Measurements from ENCODE around the gene ITSN2. TPM values are rescaled to one million over a fixed set of nuclear protein-coding genes. Genes with fewer than 3 reads are reported as not detected.
"Not testable (repeated sequence)": the region's sequence is repeated elsewhere in the genome, so short reads cannot be mapped to it uniquely, and the experiment has no call there.

Gene ITSN2
- total RNA-seq, 2 experiments from 2014 or later = 86.8 to 91.3 TPM

GRCh38 chr2:24339098-24339497 lies 21.2 kb downstream of the ITSN2 start:
- ATAC-seq (ENCODE audit: low read depth); H3K9me3 Mint-ChIP-seq; DNase-seq; H3K27ac Mint-ChIP-seq; H3K27me3 Mint-ChIP-seq; H3K4me3 Mint-ChIP-seq: not testable (repeated sequence)
- peaks cover 33% of the 10 kb centered on the region for H3K4me1 Mint-ChIP-seq
- peaks cover 17% of the 10 kb centered on the region for H3K36me3 Mint-ChIP-seq
- POLR2A ChIA-PET = interaction anchor here (1.2 kb wide), 1 partner anchor 20 kb away, joined by 5 read pairs; no protein-coding TSS in a partner anchor

GRCh38 chr2:24337890-24338289 lies 22.4 kb downstream of the ITSN2 start:
- POLR2A ChIA-PET = no interaction called here
- DNase-seq (no peak), ATAC-seq (ENCODE audit: low read depth) (no peak)
- peaks cover 2% of the 10 kb centered on the region for H3K9me3 Mint-ChIP-seq
- no peak overlapping the region for H3K4me3 Mint-ChIP-seq
- H3K36me3 Mint-ChIP-seq = peaks cover 18% of the 10 kb centered on the region
- H3K4me1 Mint-ChIP-seq = peaks cover 32% of the 10 kb centered on the region
- H3K27ac Mint-ChIP-seq = no peak overlapping the region
- H3K27me3 Mint-ChIP-seq = no peaks in the 10 kb centered on the region

GRCh38 chr2:24336811-24337210 lies 23.5 kb downstream of the ITSN2 start:
- Mint-ChIP-seq H3K36me3 (peaks cover 18% of the 10 kb centered on the region), H3K9me3 (peaks cover 2% of the 10 kb centered on the region), H3K4me1 (peaks cover 30% of the 10 kb centered on the region), H3K27ac (no peak overlapping the region), H3K4me3 (no peak overlapping the region), H3K27me3 (no peaks in the 10 kb centered on the region)
- DNase-seq (no peak), ATAC-seq (ENCODE audit: low read depth) (no peak)
- POLR2A ChIA-PET = no interaction called here

GRCh38 chr2:24334245-24334633 lies 26.1 kb downstream of the ITSN2 start:
- Mint-ChIP-seq H3K36me3 (peaks cover 16% of the 10 kb centered on the region), H3K27me3 (no peaks in the 10 kb centered on the region), H3K4me3 (no peak overlapping the region), H3K27ac (no peak overlapping the region), H3K9me3 (peaks cover 2% of the 10 kb centered on the region), H3K4me1 (peaks cover 22% of the 10 kb centered on the region)
- POLR2A ChIA-PET = no interaction called here
- DNase-seq (no peak), ATAC-seq (ENCODE audit: low read depth) (no peak)

GRCh38 chr2:24332791-24333540 lies 27.4 kb downstream of the ITSN2 start:
- H3K4me1 Mint-ChIP-seq = peaks cover 19% of the 10 kb centered on the region
- DNase-seq = no peak
- no peaks in the 10 kb centered on the region for H3K27me3 Mint-ChIP-seq
- POLR2A ChIA-PET = no interaction called here
- peaks cover 12% of the 10 kb centered on the region for H3K36me3 Mint-ChIP-seq
- H3K9me3 Mint-ChIP-seq = peaks cover 2% of the 10 kb centered on the region
- no peak overlapping the region for H3K27ac Mint-ChIP-seq
- no peak overlapping the region for H3K4me3 Mint-ChIP-seq
- no peak for ATAC-seq (ENCODE audit: low read depth)

GRCh38 chr2:24330161-24330560 lies 30.2 kb downstream of the ITSN2 start:
- H3K27ac Mint-ChIP-seq = no peak overlapping the region
- peaks cover 14% of the 10 kb centered on the region for H3K4me1 Mint-ChIP-seq

GRCh38 chr2:24329700-24330099 lies 30.6 kb downstream of the ITSN2 start:
- H3K9me3 Mint-ChIP-seq = no peaks in the 10 kb centered on the region
- DNase-seq (no peak), ATAC-seq (ENCODE audit: low read depth) (no peak)
- peaks cover 14% of the 10 kb centered on the region for H3K4me1 Mint-ChIP-seq
- POLR2A ChIA-PET = no interaction called here
- peaks cover 11% of the 10 kb centered on the region for H3K36me3 Mint-ChIP-seq
- no peak overlapping the region for H3K27ac Mint-ChIP-seq
- H3K27me3 Mint-ChIP-seq = no peaks in the 10 kb centered on the region
- no peak overlapping the region for H3K4me3 Mint-ChIP-seq

More at GRCh38 chr2:24330161-24330560, 30.2 kb downstream of the ITSN2 start:
- DNase-seq (no peak), ATAC-seq (ENCODE audit: low read depth) (no peak)
- H3K4me3 Mint-ChIP-seq = no peak overlapping the region
- no peaks in the 10 kb centered on the region for H3K9me3 Mint-ChIP-seq
- H3K36me3 Mint-ChIP-seq = peaks cover 9% of the 10 kb centered on the region
- H3K27me3 Mint-ChIP-seq = no peaks in the 10 kb centered on the region
- POLR2A ChIA-PET = no interaction called here

GRCh38 chr2:24328010-24328409 lies 32.3 kb downstream of the ITSN2 start:
- Mint-ChIP-seq H3K9me3 (no peaks in the 10 kb centered on the region), H3K4me1 (peaks cover 6% of the 10 kb centered on the region), H3K4me3 (no peak overlapping the region), H3K36me3 (peaks cover 13% of the 10 kb centered on the region), H3K27ac (no peak overlapping the region), H3K27me3 (no peaks in the 10 kb centered on the region)
- DNase-seq (no peak), ATAC-seq (ENCODE audit: low read depth) (no peak)
- POLR2A ChIA-PET = no interaction called here

GRCh38 chr2:24317491-24317920 lies 42.8 kb downstream of the ITSN2 start:
- H3K4me3 Mint-ChIP-seq = no peak overlapping the region
- H3K27ac Mint-ChIP-seq = no peak overlapping the region
- H3K4me1 Mint-ChIP-seq = peaks cover 4% of the 10 kb centered on the region
- ATAC-seq (ENCODE audit: low read depth) (no peak), DNase-seq (no peak)
- POLR2A ChIA-PET = no interaction called here
- H3K36me3 Mint-ChIP-seq = peaks cover 7% of the 10 kb centered on the region
- H3K27me3 Mint-ChIP-seq = no peaks in the 10 kb centered on the region
- no peaks in the 10 kb centered on the region for H3K9me3 Mint-ChIP-seq

GRCh38 chr2:24315669-24316068 lies 44.7 kb downstream of the ITSN2 start:
- Mint-ChIP-seq H3K36me3 (peaks cover 7% of the 10 kb centered on the region), H3K4me1 (peaks cover 4% of the 10 kb centered on the region), H3K27me3 (no peaks in the 10 kb centered on the region), H3K4me3 (no peak overlapping the region), H3K9me3 (no peaks in the 10 kb centered on the region), H3K27ac (no peak overlapping the region)
- POLR2A ChIA-PET = no interaction called here
- DNase-seq = no peak
- ATAC-seq (ENCODE audit: low read depth) = no peak

GRCh38 chr2:24313744-24314632 lies 46.3 kb downstream of the ITSN2 start:
- Mint-ChIP-seq H3K9me3 (no peaks in the 10 kb centered on the region), H3K27me3 (no peaks in the 10 kb centered on the region), H3K36me3 (peaks cover 8% of the 10 kb centered on the region), H3K4me3 (no peak overlapping the region), H3K27ac (no peak overlapping the region), H3K4me1 (peaks cover 4% of the 10 kb centered on the region)
- DNase-seq (no peak), ATAC-seq (ENCODE audit: low read depth) (no peak)
- POLR2A ChIA-PET = no interaction called here

- ATAC-seq (ENCODE audit: low read depth) (no peak), DNase-seq (no peak)
- no peak overlapping the region for H3K27ac Mint-ChIP-seq
- no peak overlapping the region for H3K4me3 Mint-ChIP-seq
- peaks cover 24% of the 10 kb centered on the region for H3K36me3 Mint-ChIP-seq
- H3K4me1 Mint-ChIP-seq = no peaks in the 10 kb centered on the region
- H3K9me3 Mint-ChIP-seq = no peaks in the 10 kb centered on the region
- POLR2A ChIA-PET = interaction anchor here (0.6 kb wide), 1 partner anchor 12 kb away, joined by 4 read pairs; no protein-coding TSS in a partner anchor
- no peaks in the 10 kb centered on the region for H3K27me3 Mint-ChIP-seq
Observed at GRCh38 chr2:24307961-24308360, 52.4 kb downstream of the ITSN2 start.

GRCh38 chr2:24304631-24305030 lies 55.7 kb downstream of the ITSN2 start:
- Mint-ChIP-seq H3K4me3 (no peak overlapping the region), H3K27me3 (no peaks in the 10 kb centered on the region), H3K9me3 (no peaks in the 10 kb centered on the region), H3K4me1 (no peaks in the 10 kb centered on the region), H3K27ac (no peak overlapping the region), H3K36me3 (peaks cover 31% of the 10 kb centered on the region)
- DNase-seq (no peak), ATAC-seq (ENCODE audit: low read depth) (no peak)
- POLR2A ChIA-PET = interaction anchor here (0.6 kb wide), 1 partner anchor 446 kb away, joined by 3 read pairs; no protein-coding TSS in a partner anchor

- no peak overlapping the region for H3K4me3 Mint-ChIP-seq
- H3K27ac Mint-ChIP-seq = no peak overlapping the region
- no peaks in the 10 kb centered on the region for H3K4me1 Mint-ChIP-seq
- DNase-seq (no peak), ATAC-seq (ENCODE audit: low read depth) (no peak)
- no peaks in the 10 kb centered on the region for H3K9me3 Mint-ChIP-seq
- H3K27me3 Mint-ChIP-seq = no peaks in the 10 kb centered on the region
- POLR2A ChIA-PET = no interaction called here
- H3K36me3 Mint-ChIP-seq = peaks cover 33% of the 10 kb centered on the region
Observed at GRCh38 chr2:24304098-24304497, 56.2 kb downstream of the ITSN2 start.
